GM19025 (cell line): ENCODE data around the gene PKP1.

ENCODE experiments used
- ATAC-seq: cut with Tn5 transposase; IDR thresholded peaks from one replicate; pipeline ENCODE4 v1.9.1; 2021; ENCODE audit warnings: mild to moderate bottlenecking, low read depth, moderate library complexity; ENCODE audit not compliant: unreplicated experiment

The PKP1 gene

DNA sequence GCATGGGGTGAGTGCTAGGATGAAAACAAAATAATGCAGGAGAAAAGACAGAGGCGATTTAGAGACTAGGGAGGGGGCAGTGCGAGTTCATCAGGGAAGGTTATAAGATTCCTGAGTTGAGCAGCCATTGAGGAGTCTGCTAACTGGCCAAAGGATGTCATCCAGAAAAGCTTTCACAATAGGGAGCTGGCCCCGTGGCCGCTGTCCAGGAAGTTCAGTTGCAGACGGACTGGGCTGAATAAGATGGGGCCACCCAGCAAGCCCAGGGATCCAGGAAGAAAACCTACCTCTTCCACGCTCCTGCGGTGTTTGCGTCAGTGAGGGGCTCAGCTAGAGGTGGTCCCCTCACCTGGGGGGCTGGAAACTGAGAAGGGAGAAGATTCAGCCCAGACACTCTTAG is 4.0 kb upstream of the PKP1 start:
- ATAC-seq = no peak

DNA sequence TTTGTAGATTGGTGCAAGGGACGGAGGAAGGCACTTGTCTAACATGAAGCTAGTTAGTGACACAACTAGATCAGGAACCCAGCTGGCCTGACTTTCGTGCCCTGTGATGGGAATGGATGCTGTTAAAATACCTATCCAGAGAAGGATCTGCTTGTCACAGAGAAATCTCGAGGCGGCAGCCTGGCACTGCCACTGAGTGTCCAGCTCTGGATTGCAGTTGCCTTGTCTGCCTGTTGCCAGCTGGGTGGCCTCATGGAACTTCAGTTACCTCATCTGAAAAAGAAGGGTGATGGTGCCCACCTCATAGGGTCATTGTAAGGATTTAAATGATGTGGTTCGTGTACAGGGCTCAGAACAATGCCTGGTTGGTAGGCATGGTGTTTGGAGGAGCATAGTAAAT is 2.4 kb upstream of the PKP1 start:
- ATAC-seq = no peak

DNA sequence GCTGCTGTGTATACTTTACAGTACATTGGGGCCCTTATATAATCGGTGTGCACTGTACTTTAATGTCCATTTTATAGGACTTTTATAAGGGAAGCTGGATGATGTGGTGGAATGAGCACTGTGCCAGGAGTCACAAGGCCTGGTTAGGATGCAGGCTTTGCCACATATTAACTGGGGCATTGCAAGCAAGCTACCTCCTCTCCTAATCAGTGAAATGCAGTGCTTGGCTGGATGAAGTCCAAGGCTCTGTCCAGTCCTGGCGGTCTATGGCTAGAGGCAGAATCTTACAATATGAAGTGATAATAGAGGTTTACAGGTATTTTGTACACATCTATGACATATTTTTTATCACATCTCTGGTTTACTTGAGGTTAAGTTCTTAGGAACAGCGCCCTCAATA is 1.7 kb upstream of the PKP1 start:
- no peak for ATAC-seq

GRCh38 chr1:201282216-201282615 is 1.1 kb upstream of the PKP1 start:
- ATAC-seq = no peak

DNA sequence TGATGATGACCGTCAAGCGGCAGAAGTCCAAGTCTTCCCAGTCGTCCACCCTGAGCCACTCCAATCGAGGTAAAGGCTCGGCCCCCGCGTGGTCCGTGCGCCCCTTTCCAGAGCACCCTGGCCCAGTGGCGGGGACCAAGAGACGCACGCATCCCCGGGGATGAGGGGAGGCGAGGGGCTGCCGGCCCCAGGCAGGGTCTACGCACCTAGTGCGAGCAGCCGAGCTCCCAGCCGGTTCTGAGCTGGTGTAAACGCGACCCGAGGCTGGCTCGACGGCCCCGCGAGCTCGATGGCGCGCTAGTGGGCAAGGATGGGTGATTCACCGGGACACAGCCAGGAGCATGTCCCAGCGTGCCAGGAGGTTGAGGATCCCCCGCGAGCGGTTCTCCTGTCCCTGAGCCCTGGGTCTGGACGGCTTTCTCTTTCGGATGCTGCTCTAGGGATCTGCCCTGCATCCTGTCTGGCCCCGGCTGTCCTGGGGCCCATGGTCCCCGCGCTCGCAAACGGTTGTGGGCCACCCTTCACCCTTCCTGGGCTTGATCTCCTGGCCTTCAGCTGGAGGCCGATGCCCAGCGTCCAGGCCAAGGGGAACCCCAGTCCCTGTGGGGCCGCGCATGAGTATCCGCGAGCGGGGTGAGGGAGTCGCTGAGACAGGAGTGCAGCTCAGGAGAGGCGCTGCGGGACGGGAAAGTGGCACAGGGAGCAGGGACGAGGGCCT is 689 bp downstream of the PKP1 start:
- ATAC-seq = no peak

DNA sequence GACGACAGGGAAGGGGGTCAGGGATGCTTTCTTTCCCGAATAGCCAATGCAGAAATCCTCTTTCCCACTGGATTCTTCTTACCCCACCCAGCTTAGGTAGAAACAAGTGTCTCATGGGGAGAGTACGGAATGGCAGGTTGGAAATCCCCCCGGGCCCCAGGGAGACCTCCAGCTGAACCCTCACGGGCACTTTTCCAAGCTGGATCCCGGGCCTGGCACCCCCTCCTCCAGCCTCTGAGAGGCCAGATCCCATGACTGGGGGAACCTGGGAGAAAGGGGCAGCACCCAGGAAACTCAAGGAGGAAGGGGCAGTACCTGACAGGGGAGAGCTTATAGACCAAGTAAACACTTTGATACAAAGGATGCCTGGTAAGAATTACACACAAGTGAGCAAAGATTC is 1.3 kb downstream of the PKP1 start:
- ATAC-seq = no peak

GRCh38 chr1:201285846-201286245 is 2.5 kb downstream of the PKP1 start:
- no peak for ATAC-seq

- no peak for ATAC-seq
These were observed 3.1 kb downstream of the PKP1 start for GRCh38 chr1:201286445-201286844.

- no peak for ATAC-seq
These were observed 4.7 kb downstream of the PKP1 start for GRCh38 chr1:201288007-201288406.

DNA sequence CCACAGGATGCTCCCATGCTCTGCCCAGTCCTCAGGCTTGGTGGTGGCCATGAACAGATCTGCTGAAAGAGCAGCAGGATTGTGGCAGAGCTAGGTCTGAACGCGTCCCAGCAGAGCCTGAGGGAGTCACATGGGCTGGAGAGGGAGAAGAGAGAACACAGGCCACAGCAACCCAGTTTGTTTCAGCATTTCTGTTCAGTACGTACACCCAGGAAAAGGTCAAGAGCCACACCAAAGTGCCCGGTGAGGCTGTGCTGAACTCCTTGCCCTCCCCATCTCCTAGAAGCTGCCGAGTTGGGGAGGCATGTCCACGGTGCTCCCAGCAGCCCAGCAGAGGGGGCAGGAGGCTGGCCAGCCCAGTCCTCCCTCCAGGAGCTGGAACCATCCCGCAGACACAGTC is 5.5 kb downstream of the PKP1 start:
- ATAC-seq = no peak

DNA sequence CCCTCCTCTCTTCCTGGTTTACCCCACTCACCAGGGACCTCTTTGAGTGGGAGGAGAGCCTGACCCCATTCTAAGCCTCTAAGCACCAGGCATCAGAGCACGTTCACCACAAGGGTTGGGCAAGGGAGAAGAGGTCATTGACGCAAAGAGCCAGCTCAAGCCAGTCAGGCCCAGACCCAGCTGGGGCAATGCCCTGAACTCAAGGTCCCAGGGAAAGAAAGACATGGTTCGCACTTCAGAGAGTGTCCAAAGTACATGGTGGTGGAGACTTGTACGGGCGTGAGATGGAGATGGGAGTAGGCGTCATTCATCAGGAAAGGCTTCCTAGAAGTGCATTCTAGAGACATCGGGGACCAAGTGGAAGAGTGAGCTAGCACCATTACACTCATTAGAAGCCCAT is 7.2 kb downstream of the PKP1 start:
- no peak for ATAC-seq

GRCh38 chr1:201291916-201292315 is 8.6 kb downstream of the PKP1 start:
- ATAC-seq = no peak

DNA sequence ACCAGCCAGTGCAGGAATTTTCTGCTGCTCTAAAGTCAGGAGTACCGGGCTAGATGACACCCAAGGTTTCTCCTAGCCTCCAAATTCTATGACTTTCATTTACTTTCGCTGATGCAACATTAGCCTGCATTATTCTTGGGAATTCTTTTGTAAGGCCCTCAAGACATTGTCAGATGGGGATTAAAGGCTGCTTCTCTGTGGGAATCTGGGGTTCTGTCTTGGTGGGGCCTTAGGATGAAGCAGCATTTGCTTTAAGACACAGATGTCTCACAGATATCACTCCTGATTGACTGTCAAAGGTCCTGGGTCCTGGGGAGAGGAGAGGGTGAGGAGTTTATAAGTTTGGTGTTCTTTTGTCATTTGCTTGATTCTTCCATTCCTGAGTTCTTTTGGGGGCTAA is 11.6 kb downstream of the PKP1 start:
- ATAC-seq = no peak

DNA sequence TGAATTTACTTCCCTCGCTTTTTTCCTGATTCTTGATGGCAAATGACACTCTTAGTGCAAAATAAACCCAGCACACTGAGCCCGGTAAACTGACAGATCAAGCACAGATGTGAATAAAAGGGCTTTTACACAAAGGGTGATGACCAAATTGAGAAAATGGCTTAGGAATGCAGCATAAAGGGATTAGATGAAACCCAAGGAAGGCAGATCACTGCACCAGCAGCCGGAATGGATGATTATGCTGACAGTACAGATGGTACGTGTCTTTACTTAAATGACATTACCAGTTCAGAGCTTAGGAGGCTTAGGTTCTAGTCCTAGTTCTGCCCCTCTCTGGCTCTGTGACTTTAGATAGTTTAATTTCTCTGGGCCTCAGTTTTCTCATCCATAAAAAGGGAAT is 12.0 kb downstream of the PKP1 start:
- no peak for ATAC-seq

DNA sequence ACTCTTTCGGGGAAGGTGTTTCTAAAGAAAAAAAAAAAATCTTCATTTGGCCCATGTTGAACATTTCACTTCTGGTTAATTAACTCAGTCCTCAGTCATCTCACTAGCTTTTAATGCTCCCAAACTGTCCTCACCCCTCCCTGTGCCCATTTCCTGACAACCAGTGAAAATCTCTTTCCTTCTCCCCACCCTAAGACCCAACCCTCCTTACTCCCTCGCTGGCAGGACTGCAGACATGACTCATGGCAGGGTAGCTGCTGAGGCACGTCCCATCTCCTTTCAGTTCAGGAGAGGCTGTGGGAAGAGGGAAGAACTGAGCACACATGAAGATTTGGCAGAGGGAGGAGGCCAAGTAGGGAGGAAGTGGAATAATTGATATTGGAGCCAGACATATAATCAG is 12.6 kb downstream of the PKP1 start:
- ATAC-seq = no peak

- ATAC-seq = no peak
These were observed 13.0 kb downstream of the PKP1 start for GRCh38 chr1:201296352-201296751.

DNA sequence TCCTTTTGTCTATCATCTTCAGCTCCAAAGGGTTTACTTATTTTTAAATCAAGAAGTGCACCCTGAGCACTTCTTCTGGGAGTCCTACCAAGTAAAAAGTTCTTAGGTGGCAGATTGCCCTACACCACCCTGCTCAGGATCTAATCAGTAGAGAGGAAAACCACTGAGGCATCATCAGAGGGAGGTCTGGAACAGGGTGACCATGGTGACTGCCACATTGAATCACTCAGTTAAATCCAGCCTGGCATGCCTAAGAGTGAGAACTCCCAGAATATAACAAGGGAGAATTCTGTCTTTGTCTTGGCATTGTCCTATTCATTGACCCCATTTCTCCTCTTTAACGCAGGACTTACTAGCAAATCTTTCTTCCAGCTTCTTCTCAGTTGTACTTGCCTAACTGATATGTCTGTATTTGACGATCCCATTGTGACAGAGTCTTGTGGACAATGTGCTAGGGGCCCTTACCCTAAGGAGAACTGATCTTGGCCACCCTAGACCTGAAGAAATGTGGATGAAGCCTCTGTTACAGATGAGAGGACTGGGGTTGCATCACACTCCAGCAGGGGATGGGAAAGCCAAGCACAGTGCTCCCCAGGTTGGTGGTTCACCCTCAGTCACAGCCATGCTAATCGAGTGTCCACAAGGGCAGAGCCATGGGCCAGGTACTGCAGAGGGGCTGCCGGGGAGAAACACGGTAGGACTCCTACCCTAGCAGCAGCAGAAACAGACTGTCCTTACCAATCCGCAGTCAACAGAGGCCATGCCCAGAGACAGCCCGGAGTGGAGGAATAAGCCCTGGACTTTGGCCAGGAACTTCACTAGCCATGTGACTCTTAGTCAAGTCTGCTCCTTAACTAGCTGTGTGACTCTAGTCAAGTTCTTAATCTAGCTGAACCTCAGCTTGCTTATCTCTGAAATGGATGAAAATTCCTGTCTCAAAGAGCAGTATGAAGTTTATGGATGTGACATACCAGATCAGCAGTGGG is 15.4 kb downstream of the PKP1 start:
- ATAC-seq = no peak

DNA sequence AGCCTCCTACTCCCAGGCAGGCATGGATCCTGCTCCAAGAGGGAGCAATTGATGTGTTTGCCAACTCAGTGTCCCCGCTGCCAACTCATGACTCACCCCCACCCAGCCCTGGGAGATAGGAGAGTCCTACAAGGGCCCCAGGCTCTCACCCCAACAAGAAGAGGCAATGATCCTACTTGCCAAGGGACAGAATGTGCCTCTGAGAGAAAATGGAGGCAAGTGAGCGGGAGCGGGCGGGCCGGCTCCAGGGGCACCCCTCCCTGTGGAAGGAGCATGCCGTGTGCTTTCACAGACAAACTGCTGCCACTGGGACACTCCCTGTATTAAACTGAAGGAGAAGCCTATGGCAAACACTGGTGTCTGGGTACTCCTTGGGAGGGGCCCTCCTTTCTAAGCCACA is 16.7 kb downstream of the PKP1 start:
- ATAC-seq = no peak

DNA sequence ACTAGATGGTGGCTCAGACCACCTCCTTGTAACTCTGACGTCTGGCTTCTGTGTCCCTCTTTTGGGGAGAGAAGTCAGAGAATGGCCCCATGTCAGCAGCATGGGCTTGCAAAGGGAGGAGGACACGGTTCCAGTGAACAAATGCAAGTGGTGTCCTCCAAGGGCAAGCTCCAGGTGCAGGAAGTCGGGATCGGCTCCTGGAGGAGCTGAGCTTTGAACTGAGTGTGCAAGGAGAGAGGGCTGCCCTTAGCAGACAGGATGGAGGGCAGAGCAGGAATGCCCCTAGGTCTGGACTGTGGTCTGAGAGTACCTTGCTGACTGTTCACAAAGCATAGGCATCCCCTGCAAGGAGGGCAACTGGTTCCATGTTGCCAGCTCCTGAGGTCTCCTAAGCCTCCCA is 17.3 kb downstream of the PKP1 start:
- ATAC-seq = no peak

DNA sequence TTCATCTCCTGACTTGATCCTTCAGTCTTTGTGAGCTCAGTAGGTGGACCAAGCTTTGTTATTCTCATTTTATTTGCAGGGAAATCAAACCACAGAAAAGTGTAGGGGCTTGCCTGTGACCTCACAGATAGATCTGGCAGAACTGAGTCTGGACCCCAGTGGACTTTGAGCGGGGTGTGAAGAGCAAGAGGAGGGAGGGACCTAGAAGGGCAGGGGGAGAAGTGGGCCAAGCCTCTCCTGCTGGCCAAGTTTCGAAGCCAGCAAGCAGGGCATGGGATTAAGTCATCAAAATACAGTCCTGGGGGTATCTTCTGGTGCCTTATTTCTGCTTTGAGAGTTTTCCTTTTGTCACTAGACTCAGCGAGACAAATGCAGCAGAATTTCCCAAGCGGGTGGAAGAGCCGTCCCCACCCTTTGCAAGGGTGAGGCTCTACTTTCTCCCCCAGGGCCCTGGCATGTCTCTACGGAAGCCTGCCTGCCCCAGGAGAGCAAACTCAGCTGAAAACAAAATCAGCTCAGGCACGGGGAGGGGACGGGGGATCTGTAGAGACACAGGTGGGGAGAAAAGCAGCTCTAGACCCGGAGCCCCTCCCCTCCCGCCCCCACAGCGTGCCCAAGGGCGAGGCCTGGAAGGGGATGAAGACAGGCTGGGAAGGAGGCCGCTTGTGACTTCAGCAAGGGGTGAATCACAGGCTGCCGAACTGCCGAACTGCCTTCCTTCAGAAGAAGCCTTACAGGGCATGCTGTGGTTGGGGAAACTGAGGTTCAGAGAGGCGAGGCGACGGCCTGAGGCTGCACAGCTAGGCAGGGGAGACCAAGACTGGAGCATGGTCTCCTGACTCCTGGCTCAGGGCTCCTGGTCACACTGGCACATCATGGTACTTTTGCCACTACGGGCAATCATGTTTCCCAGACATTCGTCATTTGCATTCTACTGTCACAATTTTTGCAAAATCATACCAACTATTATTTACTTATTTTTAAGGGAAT is 19.2 kb downstream of the PKP1 start:
- ATAC-seq = no peak

GRCh38 chr1:201304126-201304525 is 20.8 kb downstream of the PKP1 start:
- no peak for ATAC-seq
